HG02588 (cell line): ENCODE data around the gene CORO1C.

Source experiments
- ATAC-seq: cut with Tn5 transposase; IDR thresholded peaks from one replicate; pipeline ENCODE4 v1.9.1; 2021; ENCODE audit warnings: mild to moderate bottlenecking, moderate library complexity; ENCODE audit not compliant: unreplicated experiment

Gene CORO1C

GRCh38 chr12:108605690-108606406 is 125.5 kb downstream of the CORO1C start:
- no peak for ATAC-seq

- ATAC-seq = no peak
Observed at GRCh38 chr12:108605000-108605689, 126.2 kb downstream of the CORO1C start.

GRCh38 chr12:108604208-108604941 is 126.9 kb downstream of the CORO1C start:
- ATAC-seq = no peak

- ATAC-seq = no peak
Observed at GRCh38 chr12:108603743-108604142, 127.6 kb downstream of the CORO1C start.

GRCh38 chr12:108602976-108603704 is 128.2 kb downstream of the CORO1C start:
- ATAC-seq = no peak

- ATAC-seq = no peak
Observed at GRCh38 chr12:108602209-108602705, 129.1 kb downstream of the CORO1C start.

- no peak for ATAC-seq
Observed at GRCh38 chr12:108600702-108601007, 130.7 kb downstream of the CORO1C start.

GRCh38 chr12:108599948-108600701 is 131.2 kb downstream of the CORO1C start:
- no peak for ATAC-seq

- no peak for ATAC-seq
Observed at GRCh38 chr12:108599541-108599940, 131.8 kb downstream of the CORO1C start.

GRCh38 chr12:108598553-108599250 is 132.6 kb downstream of the CORO1C start:
- ATAC-seq = no peak

GRCh38 chr12:108597559-108598471 is 133.5 kb downstream of the CORO1C start, which contains the start of gene TMEM119:
Gene TMEM119 (minus strand): TSS chr12:108598084. CDS start chr12:108592383, 5,701 bp downstream.
- no peak for ATAC-seq

GRCh38 chr12:108596854-108597558 is 134.3 kb downstream of the CORO1C start:
- ATAC-seq = no peak

- no peak for ATAC-seq
Observed at GRCh38 chr12:108595711-108596647, 135.3 kb downstream of the CORO1C start.
